GM10266 (cell line): ENCODE data around the gene GNL3.
"Not testable (repeated sequence)": the region's sequence is repeated elsewhere in the genome, so short reads cannot be mapped to it uniquely, and the experiment has no call there.

Experiments used
- DNase-seq: peaks from one replicate; pipeline ENCODE4 v3.0.0; 2012; ENCODE audit errors: extremely low spot score
- CTCF ChIP-seq: IDR thresholded peaks from 2 replicates; pipeline ENCODE4 v1.5.1; 2012; ENCODE audit warnings: mild to moderate bottlenecking, low read depth; ENCODE audit not compliant: control insufficient read depth, insufficient read depth; ENCODE audit errors: missing control alignments

Gene GNL3

GRCh38 chr3:52721002-52721729, 35.3 kb downstream of the GNL3 start:
- no peak for TF ChIP-seq CTCF
- peak; percentile 45 for DNase-seq

- no peak for DNase-seq
- TF ChIP-seq CTCF, result no peak
These were observed 35.8 kb downstream of the GNL3 start for GRCh38 chr3:52721730-52722008.

- TF ChIP-seq CTCF, result no peak
- no peak for DNase-seq
These were observed 36.7 kb downstream of the GNL3 start for GRCh38 chr3:52722491-52722890.

GRCh38 chr3:52723935-52724334, 38.1 kb downstream of the GNL3 start:
- TF ChIP-seq CTCF, result no peak
- DNase-seq, result no peak

- no peak for DNase-seq
- TF ChIP-seq CTCF, result no peak
These were observed 38.7 kb downstream of the GNL3 start for GRCh38 chr3:52724511-52724910.

GRCh38 chr3:52728753-52729152, 42.9 kb downstream of the GNL3 start:
- not testable (repeated sequence) for DNase-seq

- no peak for TF ChIP-seq CTCF
- no peak for DNase-seq
These were observed 44.8 kb downstream of the GNL3 start for GRCh38 chr3:52730681-52731080.

GRCh38 chr3:52731590-52731989, 45.8 kb downstream of the GNL3 start:
- no peak for DNase-seq
- no peak for TF ChIP-seq CTCF
